Activated CD8-positive, alpha-beta memory T cell treated with anti-CD3 and anti-CD28 coated beads, Interleukin-2, amount 50 U/mL, for 24 hours (primary cell): Measurements from ENCODE around the gene PLEKHG5.

ENCODE experiments used
- DNase-seq: peaks from one replicate; pipeline ENCODE4 v3.0.0-alpha.2; 2020; ENCODE audit errors: extremely low read depth

The PLEKHG5 gene

GRCh38 chr1:6510493-6510892 is 19.0 kb upstream of the PLEKHG5 start:
- DNase-seq: no peak

- no peak for DNase-seq
Measured at GRCh38 chr1:6509919-6510291, 18.4 kb upstream of the PLEKHG5 start.

GRCh38 chr1:6509220-6509918 is 17.9 kb upstream of the PLEKHG5 start:
- DNase-seq: no peak

GRCh38 chr1:6508816-6509189 is 17.3 kb upstream of the PLEKHG5 start:
- DNase-seq: no peak

GRCh38 chr1:6508154-6508815 is 16.8 kb upstream of the PLEKHG5 start:
- no peak for DNase-seq

- no peak for DNase-seq
Measured at GRCh38 chr1:6507461-6507911, 16.0 kb upstream of the PLEKHG5 start.

- DNase-seq: no peak
Measured at GRCh38 chr1:6507037-6507428, 15.6 kb upstream of the PLEKHG5 start.

GRCh38 chr1:6506210-6507036 is 15.0 kb upstream of the PLEKHG5 start:
- no peak for DNase-seq

GRCh38 chr1:6505367-6506209 is 14.1 kb upstream of the PLEKHG5 start:
- DNase-seq: no peak

GRCh38 chr1:6504887-6505286 is 13.4 kb upstream of the PLEKHG5 start:
- no peak for DNase-seq

- DNase-seq: no peak
Measured at GRCh38 chr1:6503884-6504602, 12.6 kb upstream of the PLEKHG5 start.

GRCh38 chr1:6502000-6502891 is 10.8 kb upstream of the PLEKHG5 start:
- DNase-seq: no peak

GRCh38 chr1:6501279-6501813 is 9.9 kb upstream of the PLEKHG5 start:
- DNase-seq: no peak

- no peak for DNase-seq
Measured at GRCh38 chr1:6500544-6501278, 9.2 kb upstream of the PLEKHG5 start.

GRCh38 chr1:6499296-6499695 is 7.8 kb upstream of the PLEKHG5 start:
- DNase-seq: no peak

- DNase-seq: no peak
Measured at GRCh38 chr1:6498576-6499111, 7.2 kb upstream of the PLEKHG5 start.

- no peak for DNase-seq
Measured at GRCh38 chr1:6497867-6498575, 6.6 kb upstream of the PLEKHG5 start.

- no peak for DNase-seq
Measured at GRCh38 chr1:6497215-6497866, 5.9 kb upstream of the PLEKHG5 start.
